BE2C (cell line): Measurements from ENCODE around the gene CMTM2.

Experiments used
- DNase-seq: peaks from one replicate; pipeline ENCODE4 v3.0.0-alpha.2; 2020
- H3K27me3 ChIP-seq: fragments of 250-450 bp; sonication (Bioruptor Pico); 2 replicates; pipeline ENCODE4 v1.5.1; 2020; ENCODE audit warnings: mild to moderate bottlenecking
- H3K36me3 ChIP-seq: fragments of 250-450 bp; sonication (Bioruptor Pico); 2 replicates; pipeline ENCODE4 v1.5.1; 2020; ENCODE audit warnings: mild to moderate bottlenecking
- H3K4me1 ChIP-seq: fragments of 250-450 bp; sonication (Bioruptor Pico); 2 replicates; pipeline ENCODE4 v1.5.1; 2020
- H3K4me3 ChIP-seq: 2 replicates; pipeline ENCODE4 v1.5.1; 2011; ENCODE audit warnings: low read depth, low read length
- H3K9me3 ChIP-seq: fragments of 250-450 bp; sonication (Bioruptor Pico); 2 replicates; pipeline ENCODE4 v1.5.1; 2020
- CTCF ChIP-seq: IDR thresholded peaks from 2 replicates; pipeline ENCODE4 v1.5.1; 2012; ENCODE audit warnings: mild to moderate bottlenecking, low read depth, low read length

CMTM2 gene

DNA sequence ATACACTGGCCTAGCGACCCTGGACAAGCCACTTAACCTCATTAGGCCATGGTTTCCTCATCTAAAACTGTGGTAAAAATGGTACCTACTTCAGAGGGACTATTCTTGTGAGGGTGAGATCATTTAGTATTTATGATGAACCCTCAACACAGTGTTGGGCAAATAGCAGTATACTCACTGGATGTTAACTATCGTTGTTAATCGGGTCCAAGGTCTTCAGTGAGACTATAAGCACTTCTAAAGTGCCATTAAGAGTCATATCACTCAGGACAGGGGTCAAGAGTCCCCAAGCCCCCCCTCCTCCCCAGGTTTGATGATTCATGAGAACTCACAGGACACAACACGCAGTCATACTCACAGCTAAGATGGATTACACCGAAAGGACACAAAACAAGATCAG lies 40.4 kb upstream of the CMTM2 start:
- no peak for TF ChIP-seq CTCF
- DNase-seq: no peak
- Histone ChIP-seq H3K4me3 (no peak overlapping the region), H3K36me3 (no peaks in the 10 kb centered on the region), H3K9me3 (no peaks in the 10 kb centered on the region), H3K4me1 (no peaks in the 10 kb centered on the region), H3K27me3 (no peaks in the 10 kb centered on the region)

- H3K36me3 ChIP-seq: no peaks in the 10 kb centered on the region
- no peak for DNase-seq
- no peaks in the 10 kb centered on the region for H3K9me3 ChIP-seq
- H3K4me1 ChIP-seq: no peaks in the 10 kb centered on the region
- no peak overlapping the region for H3K4me3 ChIP-seq
- TF ChIP-seq CTCF: no peak
- H3K27me3 ChIP-seq: no peaks in the 10 kb centered on the region
Observed at GRCh38 chr16:66539623-66540469, 39.4 kb upstream of the CMTM2 start.

GRCh38 chr16:66541388-66542355 lies 37.6 kb upstream of the CMTM2 start:
- Histone ChIP-seq H3K27me3 (no peaks in the 10 kb centered on the region), H3K4me3 (no peak overlapping the region), H3K9me3 (no peaks in the 10 kb centered on the region), H3K36me3 (no peaks in the 10 kb centered on the region), H3K4me1 (no peaks in the 10 kb centered on the region)
- no peak for DNase-seq
- TF ChIP-seq CTCF: no peak

DNA sequence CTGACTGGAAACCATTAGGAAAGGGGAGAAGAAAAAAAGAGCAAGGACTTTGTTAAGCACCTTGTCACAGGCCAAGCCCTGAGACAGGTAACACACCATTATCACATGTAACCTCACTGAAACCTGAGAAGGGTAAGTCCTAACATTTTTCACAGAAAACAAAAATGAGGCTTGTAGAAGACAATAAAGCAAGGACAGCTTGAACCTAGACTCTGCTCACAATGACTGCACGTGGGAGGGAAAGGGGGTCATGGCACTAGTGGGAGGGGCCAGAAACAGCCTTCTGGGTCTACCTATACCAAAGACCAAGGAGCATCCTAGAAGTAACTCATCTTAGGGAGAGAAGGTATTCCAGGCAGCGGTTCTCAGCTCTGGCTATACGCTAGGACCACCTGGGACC lies 36.9 kb upstream of the CMTM2 start:
- no peaks in the 10 kb centered on the region for H3K36me3 ChIP-seq
- no peak for TF ChIP-seq CTCF

DNA sequence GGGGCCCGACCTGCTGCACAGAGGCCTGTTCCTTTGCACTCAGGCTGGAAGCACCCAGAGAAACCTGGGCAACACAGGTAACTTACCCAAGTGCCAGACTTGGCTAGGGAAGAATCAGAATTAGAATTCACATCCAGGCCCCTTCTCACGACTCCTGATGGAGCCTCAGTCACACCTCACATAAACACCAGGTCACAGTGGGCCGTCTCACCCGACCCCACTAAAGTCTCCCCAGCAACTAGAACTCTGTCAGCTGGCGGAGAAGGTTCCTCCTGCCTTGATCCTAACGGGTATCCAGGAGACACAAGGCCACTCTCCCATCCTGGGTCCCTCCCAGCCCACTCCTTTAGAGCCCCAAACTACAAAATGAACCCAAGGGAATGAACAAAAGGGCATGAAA lies 35.7 kb upstream of the CMTM2 start:
- Histone ChIP-seq H3K27me3 (no peaks in the 10 kb centered on the region), H3K4me3 (no peak overlapping the region), H3K4me1 (no peaks in the 10 kb centered on the region), H3K9me3 (no peaks in the 10 kb centered on the region), H3K36me3 (no peaks in the 10 kb centered on the region)
- no peak for TF ChIP-seq CTCF
- no peak for DNase-seq

More for the DNA sequence above, 36.9 kb upstream of the CMTM2 start:
- Histone ChIP-seq H3K4me3 (no peak overlapping the region), H3K27me3 (no peaks in the 10 kb centered on the region), H3K9me3 (no peaks in the 10 kb centered on the region), H3K4me1 (no peaks in the 10 kb centered on the region)
- no peak for DNase-seq
